NCI-H1436 treated with DMSO at 0.1 percent for 48 hours (cell line): ENCODE measurements around the gene SPANXB1.
"Not testable (repeated sequence)": the region's sequence is repeated elsewhere in the genome, so short reads cannot be mapped to it uniquely, and the experiment has no call there.

Experiments
- DNase-seq: peaks from one replicate; lab custom pipeline; 2025; lab: John Stamatoyannopoulos, UW

SPANXB1 gene

GRCh38 chrX:141002568-141002967 is at the start of gene SPANXB1:
Gene SPANXB1 (plus strand): TSS chrX:141002594. CDS start chrX:141002694, 100 bp downstream.
- DNase-seq: not testable (repeated sequence)

DNA sequence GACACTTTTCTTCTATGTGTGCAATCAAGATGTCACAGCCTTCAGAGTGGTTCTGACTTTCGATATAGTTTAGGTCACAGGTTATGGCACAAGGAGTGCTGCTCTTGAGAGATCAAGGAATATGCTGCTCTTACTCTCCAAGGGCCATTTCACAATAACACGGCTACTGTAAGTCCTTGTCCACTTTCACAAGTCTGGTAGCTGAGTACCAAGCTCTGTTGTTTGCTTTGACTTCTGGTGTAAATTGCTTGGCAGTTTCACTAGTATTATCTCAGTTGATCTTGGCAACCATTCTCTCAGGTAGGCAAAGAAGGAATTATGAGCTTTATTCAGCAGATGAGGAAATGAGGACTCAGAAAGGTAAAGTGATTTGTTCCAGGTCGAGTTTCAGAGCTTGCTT is 35.4 kb upstream of the SPANXB1 start:
- DNase-seq: no peak

DNA sequence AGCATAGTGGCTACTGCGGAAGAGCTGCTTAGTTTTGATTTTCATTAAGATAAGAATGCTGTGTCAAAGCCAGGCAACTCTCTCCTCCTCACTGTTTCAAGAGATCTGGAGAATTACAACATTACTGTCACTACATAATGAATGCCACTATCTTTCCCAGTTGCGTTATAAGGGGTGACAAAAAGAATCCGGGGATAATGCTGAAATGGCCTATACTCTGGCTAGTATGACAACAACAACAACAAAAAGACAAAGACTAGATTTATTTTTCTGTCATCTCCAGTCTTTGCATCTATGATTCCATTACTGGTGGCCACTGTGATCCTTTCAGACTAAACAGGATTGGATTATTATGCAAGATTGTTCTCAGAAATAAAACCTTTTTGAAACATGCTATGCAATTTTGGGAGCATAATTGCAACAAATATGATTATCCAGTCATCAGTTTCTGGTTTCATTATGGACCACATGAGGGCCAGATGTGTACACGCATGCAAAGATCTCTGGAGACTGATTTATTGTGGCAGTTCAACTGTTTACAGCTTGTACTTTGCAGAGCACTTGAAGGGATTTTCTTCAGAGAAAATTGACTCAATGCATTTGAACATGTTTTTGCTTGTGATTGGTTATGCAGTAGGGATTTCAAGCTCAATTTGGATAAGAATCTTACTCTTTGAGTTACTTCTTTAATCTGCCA is 31.1 kb upstream of the SPANXB1 start:
- DNase-seq: no peak

GRCh38 chrX:140975472-140975871 is 26.9 kb upstream of the SPANXB1 start:
- no peak for DNase-seq

DNA sequence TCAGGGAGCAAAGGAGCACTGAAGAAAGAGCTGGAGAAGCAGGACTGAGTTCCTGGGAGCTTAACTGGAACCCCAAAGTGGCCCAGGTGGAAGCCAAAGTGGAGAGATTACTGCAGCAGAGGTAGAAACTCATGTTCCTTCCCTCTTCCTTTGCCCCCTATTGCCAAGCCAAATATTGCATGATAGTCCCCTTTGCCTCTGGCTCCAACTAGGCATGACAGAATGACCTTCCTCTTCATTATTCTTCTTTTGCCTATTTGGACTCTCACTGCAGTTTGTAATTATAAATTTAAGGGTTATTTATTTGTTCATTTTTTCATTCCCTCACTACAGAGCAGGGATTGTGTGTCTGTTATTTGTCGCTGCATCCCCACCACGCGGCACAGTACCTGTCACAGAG is 22.1 kb upstream of the SPANXB1 start:
- no peak for DNase-seq

DNA sequence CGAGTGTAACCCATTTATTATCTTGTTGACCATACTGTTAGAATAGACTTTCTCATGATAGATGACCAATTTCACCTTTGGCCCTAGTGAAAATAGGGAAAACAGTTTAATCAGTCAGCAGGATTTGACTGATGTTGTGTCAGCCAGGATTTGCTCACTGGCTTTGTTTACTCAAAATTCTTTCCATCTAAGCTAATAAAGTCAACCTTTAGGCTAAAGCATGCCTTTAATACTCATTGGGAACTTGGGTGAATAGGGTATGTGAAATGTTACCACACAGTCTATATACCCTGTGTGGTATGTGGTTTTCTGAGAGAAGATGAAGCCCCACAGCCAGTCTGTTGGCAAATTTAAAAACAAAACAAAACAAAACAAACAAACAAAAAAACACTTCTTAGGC is 18.7 kb upstream of the SPANXB1 start:
- DNase-seq: no peak

- not testable (repeated sequence) for DNase-seq
These were observed 2.8 kb downstream of the SPANXB1 start for GRCh38 chrX:141005243-141005642.

GRCh38 chrX:141044246-141044645 is 41.9 kb downstream of the SPANXB1 start:
- not testable (repeated sequence) for DNase-seq

DNA sequence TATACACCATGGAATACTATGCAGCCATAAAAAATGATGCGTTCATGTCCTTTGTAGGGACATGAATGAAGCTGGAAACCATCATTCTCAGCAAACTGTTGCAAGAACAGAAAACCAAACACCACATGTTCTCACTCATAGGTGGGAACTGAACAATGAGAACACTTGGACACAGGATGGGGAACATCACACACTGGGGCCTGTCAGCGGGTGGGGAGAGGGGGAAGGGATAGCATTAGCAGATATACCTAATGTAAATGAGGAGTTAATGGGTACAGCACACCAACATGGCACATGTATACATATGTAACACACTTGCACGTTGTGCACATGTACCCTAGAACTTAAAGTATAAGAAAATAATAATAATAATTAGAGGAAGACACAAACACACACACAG is 47.5 kb downstream of the SPANXB1 start:
- not testable (repeated sequence) for DNase-seq

GRCh38 chrX:141052098-141052497 is 49.7 kb downstream of the SPANXB1 start:
- DNase-seq: not testable (repeated sequence)
